ENCODE data around the gene ADSS2.

Gene ADSS2

DNA sequence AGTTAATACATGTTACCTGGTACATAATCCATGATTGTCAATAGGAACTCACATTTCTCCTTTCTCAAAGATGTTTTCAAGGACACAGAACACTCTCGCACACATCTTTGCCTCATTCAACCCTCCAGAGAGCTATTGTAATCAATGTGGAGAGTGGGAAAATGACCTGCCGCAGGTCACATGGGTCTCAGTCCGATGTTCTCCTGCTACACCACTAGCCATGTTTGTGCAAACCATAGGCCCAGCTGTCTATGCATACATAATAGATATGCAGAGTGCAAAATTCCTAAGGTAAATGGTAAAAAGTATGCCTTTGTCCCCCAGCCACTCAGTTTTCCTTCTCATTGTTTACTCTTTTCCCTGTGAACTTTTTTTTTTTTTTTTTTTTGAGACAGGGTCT, 89.2 kb downstream of the ADSS2 start:
- DNase-seq = no peak

DNA sequence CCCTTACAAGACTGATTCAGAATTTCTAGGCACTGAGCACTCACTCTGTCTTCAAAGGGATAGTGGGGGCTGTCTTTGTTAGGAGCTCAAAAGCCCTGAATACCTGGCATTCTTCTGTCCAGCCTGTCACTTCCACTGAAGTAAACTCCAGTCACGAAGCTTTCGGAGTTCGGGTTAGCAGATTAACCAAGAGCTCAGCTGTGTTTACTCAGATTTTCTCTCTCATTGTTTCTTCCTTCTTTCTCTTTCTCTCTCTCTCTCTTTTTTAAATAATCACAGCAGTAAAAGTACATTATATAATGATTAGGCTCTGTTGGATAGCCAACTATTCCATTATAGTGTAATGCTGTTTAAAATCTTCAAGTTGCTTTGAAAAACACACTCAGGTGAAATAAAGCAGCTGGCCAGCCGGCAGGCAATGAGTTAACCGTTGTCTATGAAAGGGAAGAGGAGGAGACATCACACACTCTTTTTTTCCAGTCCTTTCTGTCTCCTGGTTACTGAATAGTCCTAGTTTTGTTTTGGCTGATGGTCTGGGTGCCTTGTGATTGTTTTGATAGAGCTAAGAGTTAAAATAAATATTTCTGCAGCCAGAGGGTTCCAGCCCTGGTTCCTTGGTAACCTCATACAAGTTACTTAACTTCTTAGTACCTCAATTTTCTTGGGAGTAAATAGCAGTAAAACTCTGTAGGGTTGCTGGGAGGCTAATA, 89.8 kb downstream of the ADSS2 start:
- no peak for DNase-seq
